ENCODE results near the gene TNFRSF11A. TPM values are rescaled to one million over a fixed set of nuclear protein-coding genes. Genes with fewer than 3 reads are reported as not detected.
A peak's percentile ranks its signal among the peaks of the same experiment; 100 is the strongest.

TNFRSF11A gene
- total and polyA plus RNA-seq, 7 experiments from 2014 or later: 0.16 to 22.2 (median 0.68) TPM; not detected in 2

DNA sequence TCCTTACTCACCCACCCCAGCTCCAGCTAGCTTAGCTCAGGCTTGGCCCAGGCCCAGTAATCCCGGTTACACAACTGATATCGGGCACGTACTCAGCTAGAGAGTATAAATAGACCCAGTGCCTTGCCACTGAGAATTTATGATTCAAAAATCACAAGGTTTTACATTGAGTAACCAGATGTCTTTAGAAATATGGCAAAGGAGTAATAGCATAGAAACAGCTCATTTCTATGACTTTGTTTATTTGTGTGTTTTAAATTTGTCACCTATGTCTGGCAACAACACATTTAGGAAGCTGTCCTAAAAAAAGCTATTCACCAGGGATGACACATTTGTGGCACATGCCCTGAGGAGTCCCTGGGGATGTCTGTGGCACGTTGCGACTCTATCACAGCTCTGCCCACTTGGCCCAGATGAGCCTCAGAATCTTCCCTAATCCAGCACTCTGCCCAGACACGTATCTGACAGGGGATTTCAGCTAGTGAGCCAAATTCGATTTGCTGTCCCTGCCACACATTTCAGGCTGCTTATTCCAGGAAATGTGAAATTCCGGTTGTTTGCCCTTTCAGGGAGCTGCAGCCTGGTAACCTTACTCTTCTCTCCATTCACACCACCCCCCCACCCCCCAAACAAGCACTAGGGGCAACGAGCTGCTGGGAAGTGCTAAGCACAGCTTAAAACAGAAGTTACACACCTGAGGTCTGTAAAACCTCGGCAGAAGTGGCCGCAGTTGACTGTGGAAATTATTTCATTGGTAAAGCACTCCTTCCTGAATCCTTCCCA, 112.3 kb downstream of the TNFRSF11A start:
- H3K36me3 Mint-ChIP-seq: no peaks in the 10 kb centered on the region
- Histone ChIP-seq H3K27me3 (ENCODE audit: control insufficient read depth in 2 of 2, insufficient read depth in 2 of 2, low read length in 2 of 2) (no peaks in the 10 kb centered on the region), H3K27ac (ENCODE audit: low read depth, low read length) (no peak overlapping the region), H3K4me1 (ENCODE audit: control insufficient read depth in 2 of 2, insufficient read depth in 2 of 2, low read length in 2 of 2) (no peaks in the 10 kb centered on the region), H3K36me3 (ENCODE audit: control insufficient read depth in 2 of 3, insufficient read depth in 3 of 3, low read length in 3 of 3) (no peaks in the 10 kb centered on the region), H3K4me3 (ENCODE audit: low read length) (no peak overlapping the region), H3K9me3 (ENCODE audit: control insufficient read depth in 2 of 3, low read length in 3 of 3) (no peaks in the 10 kb centered on the region)
- peaks cover 0 to 2% (median 0%) of the 10 kb centered on the region in 7 donors for H3K4me1 Mint-ChIP-seq
- DNase-seq (no peak), ATAC-seq (peak; percentile 75)
- peaks cover 0 to 19% (median 5%) of the 10 kb centered on the region in 5 donors for H3K27me3 Mint-ChIP-seq
- H3K27ac Mint-ChIP-seq: no peak overlapping the region
- H3K4me3 Mint-ChIP-seq: no peak overlapping the region
- peaks cover 0 to 1% (median 0%) of the 10 kb centered on the region in 11 donors for H3K9me3 Mint-ChIP-seq
- ChIA-PET CTCF (interaction anchor here (0.7 to 1.5 kb wide), 2 partner anchors 11 to 19 kb away, joined by 3 to 7 read pairs; no protein-coding TSS in a partner anchor), POLR2A (interaction anchor here (0.8 kb wide), 1 partner anchor 16 kb away, joined by 3 read pairs; no protein-coding TSS in a partner anchor)
- intact Hi-C loops (cut with micrococcal nuclease): no loop called here

GRCh38 chr18:62438018-62438329, 112.9 kb downstream of the TNFRSF11A start:
- ATAC-seq: no peak
- Histone ChIP-seq H3K27ac (ENCODE audit: low read depth, low read length) (no peak overlapping the region), H3K4me3 (ENCODE audit: low read length) (no peak overlapping the region), H3K36me3 (ENCODE audit: control insufficient read depth in 2 of 3, insufficient read depth in 3 of 3, low read length in 3 of 3) (no peaks in the 10 kb centered on the region), H3K27me3 (ENCODE audit: control insufficient read depth in 2 of 2, insufficient read depth in 2 of 2, low read length in 2 of 2) (no peaks in the 10 kb centered on the region), H3K4me1 (ENCODE audit: control insufficient read depth in 2 of 2, insufficient read depth in 2 of 2, low read length in 2 of 2) (no peaks in the 10 kb centered on the region), H3K9me3 (ENCODE audit: control insufficient read depth in 2 of 3, low read length in 3 of 3) (no peaks in the 10 kb centered on the region)
- Mint-ChIP-seq H3K27ac (no peak overlapping the region), H3K4me3 (no peak overlapping the region), H3K9me3 (peaks cover 0 to 1% (median 0%) of the 10 kb centered on the region in 11 donors), H3K36me3 (no peaks in the 10 kb centered on the region), H3K4me1 (peaks cover 0 to 2% (median 0%) of the 10 kb centered on the region in 7 donors), H3K27me3 (peaks cover 0 to 19% (median 5%) of the 10 kb centered on the region in 5 donors)
- intact Hi-C loops (cut with micrococcal nuclease): no loop called here
- CTCF ChIA-PET: interaction anchor here (1.5 kb wide), 1 partner anchor 12 kb away, joined by 7 read pairs; no protein-coding TSS in a partner anchor
- no peak for DNase-seq
- POLR2A ChIA-PET: no interaction called here

- H3K4me1 Mint-ChIP-seq: peaks cover 0 to 2% (median 0%) of the 10 kb centered on the region in 7 donors
- Histone ChIP-seq H3K36me3 (ENCODE audit: control insufficient read depth in 2 of 3, insufficient read depth in 3 of 3, low read length in 3 of 3) (no peaks in the 10 kb centered on the region), H3K27me3 (ENCODE audit: control insufficient read depth in 2 of 2, insufficient read depth in 2 of 2, low read length in 2 of 2) (no peaks in the 10 kb centered on the region), H3K9me3 (ENCODE audit: control insufficient read depth in 2 of 3, low read length in 3 of 3) (no peaks in the 10 kb centered on the region), H3K27ac (ENCODE audit: low read depth, low read length) (no peak overlapping the region), H3K4me1 (ENCODE audit: control insufficient read depth in 2 of 2, insufficient read depth in 2 of 2, low read length in 2 of 2) (no peaks in the 10 kb centered on the region), H3K4me3 (ENCODE audit: low read length) (no peak overlapping the region)
- no peak overlapping the region for H3K27ac Mint-ChIP-seq
- no peak for ATAC-seq
- no peak overlapping the region for H3K4me3 Mint-ChIP-seq
- peaks cover 0 to 1% (median 0%) of the 10 kb centered on the region in 11 donors for H3K9me3 Mint-ChIP-seq
- H3K36me3 Mint-ChIP-seq: no peaks in the 10 kb centered on the region
- ChIA-PET POLR2A (no interaction called here), CTCF (no interaction called here)
- intact Hi-C loops (cut with micrococcal nuclease): no loop called here
- DNase-seq: no peak
- peaks cover 0 to 19% (median 5%) of the 10 kb centered on the region in 5 donors for H3K27me3 Mint-ChIP-seq
Measured at GRCh38 chr18:62438402-62438801, 113.3 kb downstream of the TNFRSF11A start.

GRCh38 chr18:62438866-62439265, 113.8 kb downstream of the TNFRSF11A start:
- H3K27ac ChIP-seq (ENCODE audit: low read depth, low read length): no peak overlapping the region
- Mint-ChIP-seq H3K36me3 (no peaks in the 10 kb centered on the region), H3K4me3 (no peak overlapping the region), H3K9me3 (peaks cover 0 to 1% (median 0%) of the 10 kb centered on the region in 11 donors), H3K27me3 (peaks cover 0 to 19% (median 5%) of the 10 kb centered on the region in 5 donors), H3K27ac (no peak overlapping the region), H3K4me1 (peaks cover 0 to 2% (median 0%) of the 10 kb centered on the region in 7 donors)
- no peaks in the 10 kb centered on the region for H3K36me3 ChIP-seq (ENCODE audit: control insufficient read depth in 2 of 3, insufficient read depth in 3 of 3, low read length in 3 of 3)
- ChIA-PET CTCF (no interaction called here), POLR2A (no interaction called here)
- no peak overlapping the region for H3K4me3 ChIP-seq (ENCODE audit: low read length)
- H3K4me1 ChIP-seq (ENCODE audit: control insufficient read depth in 2 of 2, insufficient read depth in 2 of 2, low read length in 2 of 2): no peaks in the 10 kb centered on the region
- intact Hi-C loops (cut with micrococcal nuclease): no loop called here
- no peaks in the 10 kb centered on the region for H3K9me3 ChIP-seq (ENCODE audit: control insufficient read depth in 2 of 3, low read length in 3 of 3)
- DNase-seq (no peak), ATAC-seq (no peak)
- no peaks in the 10 kb centered on the region for H3K27me3 ChIP-seq (ENCODE audit: control insufficient read depth in 2 of 2, insufficient read depth in 2 of 2, low read length in 2 of 2)

Other genes starting within 250 kb of the TNFRSF11A start
- 10 to 100 TPM; 18.2 to 29.8 (median 28.2) TPM for gene PIGN, start 138.3 kb upstream of the TNFRSF11A start, total RNA-seq
- gene PIGN, start 138.3 kb upstream of the TNFRSF11A start, polyA plus RNA-seq: 10 to 100 TPM; 15.5 to 19.1 TPM
- 10 to 100 TPM; 51.3 to 70.8 (median 62.1) TPM for gene RELCH, start 138.1 kb upstream of the TNFRSF11A start, total RNA-seq
- gene RELCH, start 138.1 kb upstream of the TNFRSF11A start, polyA plus RNA-seq: 10 to 100 TPM in 1 of 2 donors, 1 to 10 TPM in 1; 7.3 to 10.1 TPM
- 10 to 100 TPM; 51.1 to 68.5 (median 63.1) TPM for gene ZCCHC2, start 197.7 kb downstream of the TNFRSF11A start, total RNA-seq
- gene ZCCHC2, start 197.7 kb downstream of the TNFRSF11A start, polyA plus RNA-seq: 1 to 10 TPM; 1.8 to 2.6 TPM